OCI-LY7 (cell line): ENCODE data around the gene CYP2A6. TPM values are rescaled to one million over a fixed set of nuclear protein-coding genes. Genes with fewer than 3 reads are reported as not detected.
A peak's percentile ranks its signal among the peaks of the same experiment; 100 is the strongest.

Experiments used
- BruUV-seq: library from RNA; stranded (reverse); fragments of 400-500 nt; replicated peaks from 2 replicates; lab custom pipeline; 2021; lab: Mats Ljungman, UMichigan
- CTCF ChIA-PET: fragments of 300-600 bp; sonication (Branson Sonifier 250); formaldehyde crosslinking; loops from one replicate; lab custom pipeline; 2022; ENCODE audit warnings: antibody characterized with exemption; ENCODE audit not compliant: unreplicated experiment; lab: Charles Lee
- POLR2A ChIA-PET: fragments of 300-600 bp; sonication (Branson Sonifier 250); formaldehyde crosslinking; loops from one replicate; lab custom pipeline; 2022; ENCODE audit warnings: antibody characterized with exemption; lab: Charles Lee
- DNase-seq: peaks from one replicate; pipeline ENCODE4 v3.0.0-alpha.2; 2015; ENCODE audit warnings: low spot score
- H2AFZ ChIP-seq: fragments of 200-600 bp; sonication (generic), shearing (Covaris generic); 2 replicates; pipeline ENCODE4 v1.6.1; 2014; ENCODE audit warnings: mild to moderate bottlenecking, antibody characterized with exemption, low read length, moderate library complexity
- H3K27ac ChIP-seq: fragments of 200-600 bp; sonication (generic); 2 replicates; pipeline ENCODE4 v1.5.1; 2014; ENCODE audit warnings: mixed run types, low read depth, mild to moderate bottlenecking, moderate library complexity, low read length, inconsistent platforms; ENCODE audit not compliant: poor library complexity, severe bottlenecking
- H3K36me3 ChIP-seq: fragments of 200-600 bp; sonication (generic); 2 replicates; pipeline ENCODE4 v1.6.1; 2014; ENCODE audit warnings: mild to moderate bottlenecking, antibody characterized with exemption, low read length, moderate library complexity, mixed read lengths; ENCODE audit not compliant: insufficient read depth
- H3K4me1 ChIP-seq: fragments of 200-600 bp; sonication (generic); 2 replicates; pipeline ENCODE4 v1.5.1; 2014; ENCODE audit warnings: mild to moderate bottlenecking, low read length; ENCODE audit not compliant: insufficient read depth, poor library complexity, severe bottlenecking
- H3K4me2 ChIP-seq: fragments of 200-600 bp; sonication (generic); 2 replicates; pipeline ENCODE4 v1.6.1; 2014; ENCODE audit warnings: mild to moderate bottlenecking, low read length
- H3K4me3 ChIP-seq: fragments of 200-600 bp; sonication (generic); 2 replicates; pipeline ENCODE4 v1.5.1; 2014; ENCODE audit warnings: mild to moderate bottlenecking, low read depth, low read length; ENCODE audit not compliant: poor library complexity, severe bottlenecking
- H3K79me2 ChIP-seq: fragments of 200-600 bp; sonication (generic); 2 replicates; pipeline ENCODE4 v1.6.1; 2016; ENCODE audit warnings: low read depth, mild to moderate bottlenecking, low read length, moderate library complexity, mixed read lengths; ENCODE audit not compliant: insufficient read depth
- H3K9me2 ChIP-seq: fragments of 200-600 bp; sonication (generic); 2 replicates; pipeline ENCODE4 v1.6.1; 2016; ENCODE audit warnings: mild to moderate bottlenecking, low read length, mixed read lengths; ENCODE audit not compliant: insufficient read depth
- H3K9me3 ChIP-seq: fragments of 200-600 bp; sonication (generic); 2 replicates; pipeline ENCODE4 v1.6.1; 2014; ENCODE audit warnings: mild to moderate bottlenecking, mixed run types, low read length, mixed read lengths
- H4K20me1 ChIP-seq: fragments of 200-600 bp; sonication (generic); 2 replicates; pipeline ENCODE4 v1.6.1; 2014; ENCODE audit warnings: mild to moderate bottlenecking, antibody characterized with exemption, low read length, moderate library complexity, mixed read lengths; ENCODE audit not compliant: insufficient read depth
- CTCF ChIP-seq: fragments of 200-600 bp; sonication (generic); conservative IDR thresholded peaks from 2 replicates; pipeline ENCODE4 v1.5.1; 2014; ENCODE audit warnings: mild to moderate bottlenecking, antibody characterized with exemption, low read length, moderate library complexity, mixed read lengths
- EZH2phosphoT487 ChIP-seq: fragments of 200-600 bp; sonication (generic); IDR thresholded peaks from 2 replicates; pipeline ENCODE4 v1.6.1; 2018; ENCODE audit warnings: low read depth, borderline replicate concordance, mild to moderate bottlenecking, mixed run types, antibody characterized with exemption, low read length, moderate library complexity, mixed read lengths
- intact Hi-C: fragments of 100-400 bp; cut with micrococcal nuclease; formaldehyde crosslinking; loops from one replicate; pipeline ENCODE4 v1.10.0; 2022; ENCODE audit not compliant: unreplicated experiment
- total RNA-seq, 2 experiments: library from RNA; depleted of rRNA in 1 of 2; stranded (reverse); fragments of >200 nt in 1 of 2; shearing (Covaris generic) in 1 of 2; gene quantifications; 2 replicates each; pipeline ENCODE4 v1.2.3, GENCODE V29; 2014 to 2022

CYP2A6 gene
- total RNA-seq, 2 experiments from 2014 or later = not detected

- H3K9me3 ChIP-seq = no peaks in the 10 kb centered on the region
- BruUV-seq = no TSS peak
- H3K27ac ChIP-seq = peak overlapping the region; percentile 81
- peaks cover 27% of the 10 kb centered on the region for H4K20me1 ChIP-seq
- POLR2A ChIA-PET = interaction anchor here (1.2 to 1.5 kb wide), 2 partner anchors 26 to 54 kb away, joined by 3 to 4 read pairs; partner anchors contain the start of genes ACTMAP and SNRPA
- intact Hi-C loops = no loop called here
- DNase-seq = peak; percentile 31
- H3K36me3 ChIP-seq = peaks cover 91% of the 10 kb centered on the region
- H2AFZ ChIP-seq = no peak overlapping the region
- peak overlapping the region; percentile 97 for H3K4me2 ChIP-seq
- peak overlapping the region; percentile 99 for H3K4me3 ChIP-seq
- TF ChIP-seq EZH2phosphoT487 (no peak), CTCF (peak; percentile 70)
- CTCF ChIA-PET = interaction anchor here (0.6 kb wide), 1 partner anchor 971 kb away, joined by 12 read pairs; the partner anchor contains the start of gene DYRK1B
- peaks cover 67% of the 10 kb centered on the region for H3K79me2 ChIP-seq
- H3K4me1 ChIP-seq = peaks cover 73% of the 10 kb centered on the region
- no peaks in the 10 kb centered on the region for H3K9me2 ChIP-seq
Measured at GRCh38 chr19:40804783-40805242, 45.4 kb downstream of the CYP2A6 start.

- TF ChIP-seq EZH2phosphoT487 (no peak), CTCF (peak; percentile 46; the same call in 1 of the 2 replicates)
- peaks cover 86% of the 10 kb centered on the region for H3K36me3 ChIP-seq
- H3K9me3 ChIP-seq = no peaks in the 10 kb centered on the region
- intact Hi-C loops = no loop called here
- peak overlapping the region; percentile 81 for H3K27ac ChIP-seq
- peak; percentile 88 for DNase-seq
- H3K4me1 ChIP-seq = peaks cover 73% of the 10 kb centered on the region
- ChIA-PET POLR2A (interaction anchor here (0.9 kb wide), 1 partner anchor 55 kb away, joined by 3 read pairs; no protein-coding TSS in a partner anchor), CTCF (interaction anchor here (0.6 kb wide), 2 partner anchors 26 to 194 kb away, joined by 3 read pairs; partner anchors contain the start of gene RAB4B)
- peak overlapping the region; percentile 97 for H3K4me2 ChIP-seq
- H3K4me3 ChIP-seq = peak overlapping the region; percentile 99
- H3K79me2 ChIP-seq = peaks cover 72% of the 10 kb centered on the region
- no TSS peak for BruUV-seq
- no peak overlapping the region for H2AFZ ChIP-seq
- peaks cover 27% of the 10 kb centered on the region for H4K20me1 ChIP-seq
- no peaks in the 10 kb centered on the region for H3K9me2 ChIP-seq
Measured at GRCh38 chr19:40803857-40804782, 46.1 kb downstream of the CYP2A6 start.
